ENCODE data around the gene DTD1.
A peak's percentile ranks its signal among the peaks of the same experiment; 100 is the strongest.

DTD1 gene

DNA sequence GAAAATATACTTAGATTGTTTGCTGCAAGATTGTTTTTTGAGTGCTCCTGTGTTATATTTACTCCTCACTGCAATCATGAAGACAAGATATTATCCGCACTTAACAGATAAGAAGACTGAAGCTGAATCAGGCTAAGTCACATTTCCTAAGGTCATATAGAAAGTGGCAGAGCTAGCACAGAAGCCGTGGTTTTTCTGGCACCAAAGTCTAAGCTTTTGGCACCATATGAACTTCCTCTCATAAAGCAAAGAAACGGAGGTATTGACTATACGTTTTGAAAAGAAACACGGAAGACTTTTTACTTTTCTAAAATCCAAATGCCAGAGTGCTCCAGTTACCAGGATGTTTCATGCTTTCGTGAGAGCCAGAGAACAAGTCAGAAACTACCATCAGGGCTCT, 9.3 kb upstream of the DTD1 start:
- H2AFZ ChIP-seq (ENCODE audit: low read length) = peak overlapping the region; percentile 93
- H4K20me1 ChIP-seq (ENCODE audit: insufficient read depth, low read length) = no peaks in the 10 kb centered on the region
- peak overlapping the region; percentile 21; the same call in 1 of the 2 replicates for H3K4me2 ChIP-seq (ENCODE audit: low read length)
- peaks cover 21% of the 10 kb centered on the region for H3K4me1 ChIP-seq (ENCODE audit: insufficient read depth, low read length, severe bottlenecking)
- no peaks in the 10 kb centered on the region for H3K9me3 ChIP-seq (ENCODE audit: low read length)
- no peaks in the 10 kb centered on the region for H3K79me2 ChIP-seq (ENCODE audit: insufficient read depth, low read length)
- no peak overlapping the region for H3K27ac ChIP-seq (ENCODE audit: low read depth, low read length, poor library complexity, severe bottlenecking)
- no peaks in the 10 kb centered on the region for H3K36me3 ChIP-seq (ENCODE audit: insufficient read depth, low read length)
- no peaks in the 10 kb centered on the region for H3K9me2 ChIP-seq (ENCODE audit: low read depth, low read length)
- peak overlapping the region; percentile 18; the same call in 1 of the 2 replicates for H3K9ac ChIP-seq (ENCODE audit: low read length)
- no peak overlapping the region for H3K4me3 ChIP-seq (ENCODE audit: low read depth, low read length, poor library complexity, severe bottlenecking)
- no peaks in the 10 kb centered on the region for H3F3A ChIP-seq (ENCODE audit: insufficient read depth, low read length)
- H3K27me3 ChIP-seq (ENCODE audit: insufficient read depth, low read length) = no peaks in the 10 kb centered on the region
- TF ChIP-seq, protein P1, sequence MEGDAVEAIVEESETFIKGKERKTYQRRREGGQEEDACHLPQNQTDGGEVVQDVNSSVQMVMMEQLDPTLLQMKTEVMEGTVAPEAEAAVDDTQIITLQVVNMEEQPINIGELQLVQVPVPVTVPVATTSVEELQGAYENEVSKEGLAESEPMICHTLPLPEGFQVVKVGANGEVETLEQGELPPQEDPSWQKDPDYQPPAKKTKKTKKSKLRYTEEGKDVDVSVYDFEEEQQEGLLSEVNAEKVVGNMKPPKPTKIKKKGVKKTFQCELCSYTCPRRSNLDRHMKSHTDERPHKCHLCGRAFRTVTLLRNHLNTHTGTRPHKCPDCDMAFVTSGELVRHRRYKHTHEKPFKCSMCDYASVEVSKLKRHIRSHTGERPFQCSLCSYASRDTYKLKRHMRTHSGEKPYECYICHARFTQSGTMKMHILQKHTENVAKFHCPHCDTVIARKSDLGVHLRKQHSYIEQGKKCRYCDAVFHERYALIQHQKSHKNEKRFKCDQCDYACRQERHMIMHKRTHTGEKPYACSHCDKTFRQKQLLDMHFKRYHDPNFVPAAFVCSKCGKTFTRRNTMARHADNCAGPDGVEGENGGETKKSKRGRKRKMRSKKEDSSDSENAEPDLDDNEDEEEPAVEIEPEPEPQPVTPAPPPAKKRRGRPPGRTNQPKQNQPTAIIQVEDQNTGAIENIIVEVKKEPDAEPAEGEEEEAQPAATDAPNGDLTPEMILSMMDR (IDR thresholded peaks at IDR 0.05; ENCODE audit: low read length) = no peak
- no peak for TF ChIP-seq EZH2 (IDR thresholded peaks at IDR 0.05; ENCODE audit: borderline replicate concordance, low read length)

DNA sequence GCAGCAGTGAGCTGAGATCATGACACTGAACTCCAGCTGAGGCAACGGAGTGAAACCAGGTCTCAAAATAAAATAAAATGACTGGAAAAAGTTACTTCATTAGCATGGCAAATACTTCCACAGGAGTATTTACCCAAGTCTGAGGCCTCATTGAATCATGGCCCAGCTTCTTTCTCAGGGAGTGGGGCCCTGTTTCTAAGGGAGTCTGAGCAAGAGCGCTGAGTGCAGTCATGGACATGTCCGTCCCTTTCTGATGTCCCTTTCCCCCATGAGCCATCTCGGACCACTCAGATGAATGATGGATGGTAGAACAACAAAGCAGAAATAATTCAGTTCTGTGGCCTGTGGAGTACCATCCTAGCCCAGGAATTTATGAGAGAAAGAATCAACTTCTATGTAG, 7.8 kb upstream of the DTD1 start:
- Histone ChIP-seq H3K4me1 (ENCODE audit: insufficient read depth, low read length, severe bottlenecking) (peaks cover 28% of the 10 kb centered on the region), H3K36me3 (ENCODE audit: insufficient read depth, low read length) (no peaks in the 10 kb centered on the region), H3K9me2 (ENCODE audit: low read depth, low read length) (no peaks in the 10 kb centered on the region), H3F3A (ENCODE audit: insufficient read depth, low read length) (no peaks in the 10 kb centered on the region), H3K9ac (ENCODE audit: low read length) (no peak overlapping the region), H3K27ac (ENCODE audit: low read depth, low read length, poor library complexity, severe bottlenecking) (no peak overlapping the region), H3K79me2 (ENCODE audit: insufficient read depth, low read length) (no peaks in the 10 kb centered on the region), H3K4me3 (ENCODE audit: low read depth, low read length, poor library complexity, severe bottlenecking) (no peak overlapping the region), H3K9me3 (ENCODE audit: low read length) (no peaks in the 10 kb centered on the region), H4K20me1 (ENCODE audit: insufficient read depth, low read length) (no peaks in the 10 kb centered on the region), H3K4me2 (ENCODE audit: low read length) (no peak overlapping the region), H3K27me3 (ENCODE audit: insufficient read depth, low read length) (no peaks in the 10 kb centered on the region), H2AFZ (ENCODE audit: low read length) (no peak overlapping the region)
- no peak for TF ChIP-seq EZH2 (IDR thresholded peaks at IDR 0.05; ENCODE audit: borderline replicate concordance, low read length)
- TF ChIP-seq, protein P1 (IDR thresholded peaks at IDR 0.05; ENCODE audit: low read length) = no peak

DNA sequence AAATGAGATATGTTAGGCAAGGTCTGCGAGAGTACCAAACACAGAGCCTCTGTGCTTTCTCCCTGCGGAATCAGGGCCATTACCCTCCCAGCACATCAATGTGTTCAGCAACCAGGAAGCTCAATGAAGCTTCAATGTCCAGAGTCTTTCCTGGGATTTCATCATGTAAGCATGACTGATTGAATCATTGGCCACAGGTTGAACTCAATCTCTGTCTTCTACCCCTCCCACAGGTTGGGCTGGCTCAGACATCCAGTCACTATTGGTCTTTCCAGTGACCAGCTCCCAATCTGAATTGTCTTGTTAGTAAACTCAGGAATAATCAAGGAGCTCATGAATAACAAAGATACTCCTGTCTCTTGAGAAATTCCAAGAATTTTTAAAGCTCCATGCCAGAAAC, 2.7 kb upstream of the DTD1 start:
- Histone ChIP-seq H3K4me3 (ENCODE audit: low read depth, low read length, poor library complexity, severe bottlenecking) (no peak overlapping the region), H3K27ac (ENCODE audit: low read depth, low read length, poor library complexity, severe bottlenecking) (no peak overlapping the region), H3F3A (ENCODE audit: insufficient read depth, low read length) (no peaks in the 10 kb centered on the region), H3K36me3 (ENCODE audit: insufficient read depth, low read length) (no peaks in the 10 kb centered on the region), H3K79me2 (ENCODE audit: insufficient read depth, low read length) (no peaks in the 10 kb centered on the region; the same call in 1 of the 2 replicates), H4K20me1 (ENCODE audit: insufficient read depth, low read length) (no peaks in the 10 kb centered on the region), H3K9me3 (ENCODE audit: low read length) (0 out of 2 replicates have a peak, but pooled peaks cover 2% of the 10 kb centered on the region), H3K9ac (ENCODE audit: low read length) (no peak overlapping the region), H3K4me1 (ENCODE audit: insufficient read depth, low read length, severe bottlenecking) (peaks cover 41% of the 10 kb centered on the region), H3K4me2 (ENCODE audit: low read length) (no peak overlapping the region), H2AFZ (ENCODE audit: low read length) (no peak overlapping the region), H3K27me3 (ENCODE audit: insufficient read depth, low read length) (no peaks in the 10 kb centered on the region), H3K9me2 (ENCODE audit: low read depth, low read length) (no peaks in the 10 kb centered on the region)
- TF ChIP-seq EZH2 (IDR thresholded peaks at IDR 0.05; ENCODE audit: borderline replicate concordance, low read length) = no peak
- TF ChIP-seq, protein P1 (IDR thresholded peaks at IDR 0.05; ENCODE audit: low read length) = no peak
